ENCODE data around the gene BRD9.
"Not testable (repeated sequence)": the region's sequence is repeated elsewhere in the genome, so short reads cannot be mapped to it uniquely, and the experiment has no call there.

BRD9 gene

GRCh38 chr5:892394-893136, at the start of gene BRD9, which contains the start of gene TRIP13:
TSS of gene BRD9 (minus strand) at chr5:892801. CDS start at chr5:892657, 144 bp downstream.
TSS of gene TRIP13 (plus strand) at chr5:892884. CDS start at chr5:892999, 115 bp downstream.
- in situ Hi-C loops (cut with MboI; ENCODE audit: low pct_unique_long_range_greater_than_20kb, low sequenced_read_pairs, unreplicated experiment) = no loop called here
- peak; percentile 100 for DNase-seq (ENCODE audit: low spot score)
- no peak for TF ChIP-seq CTCF (IDR thresholded peaks at IDR 0.05; ENCODE audit: extremely low read depth, insufficient read depth, missing control alignments)

GRCh38 chr5:940741-941140, 48.1 kb upstream of the BRD9 start:
- in situ Hi-C loops (cut with MboI; ENCODE audit: low pct_unique_long_range_greater_than_20kb, low sequenced_read_pairs, unreplicated experiment) = loop anchor here (25.0 kb wide), 2 partner anchors 172 to 697 kb away; partner anchors contain the start of gene SLC12A7
- not testable (repeated sequence) for DNase-seq (ENCODE audit: low spot score)

- no peak for DNase-seq (ENCODE audit: low spot score)
- in situ Hi-C loops (cut with MboI; ENCODE audit: low pct_unique_long_range_greater_than_20kb, low sequenced_read_pairs, unreplicated experiment) = loop anchor here (25.0 kb wide), 2 partner anchors 173 to 698 kb away; partner anchors contain the start of gene SLC12A7
- no peak for TF ChIP-seq CTCF (IDR thresholded peaks at IDR 0.05; ENCODE audit: extremely low read depth, insufficient read depth, missing control alignments)
Observed at GRCh38 chr5:939368-939767, 46.8 kb upstream of the BRD9 start.

- in situ Hi-C loops (cut with MboI; ENCODE audit: low pct_unique_long_range_greater_than_20kb, low sequenced_read_pairs, unreplicated experiment) = loop anchor here (25.0 kb wide), 2 partner anchors 175 to 700 kb away; partner anchors contain the start of gene SLC12A7
- TF ChIP-seq CTCF (IDR thresholded peaks at IDR 0.05; ENCODE audit: extremely low read depth, insufficient read depth, missing control alignments) = no peak
Observed at GRCh38 chr5:937151-937924, 44.7 kb upstream of the BRD9 start.

GRCh38 chr5:936149-937144, 43.8 kb upstream of the BRD9 start:
- DNase-seq (ENCODE audit: low spot score) = no peak
- TF ChIP-seq CTCF (IDR thresholded peaks at IDR 0.05; ENCODE audit: extremely low read depth, insufficient read depth, missing control alignments) = no peak
- in situ Hi-C loops (cut with MboI; ENCODE audit: low pct_unique_long_range_greater_than_20kb, low sequenced_read_pairs, unreplicated experiment) = loop anchor here (25.0 kb wide), 2 partner anchors 176 to 701 kb away; partner anchors contain the start of gene SLC12A7

More at GRCh38 chr5:937151-937924, 44.7 kb upstream of the BRD9 start:
- no peak for DNase-seq (ENCODE audit: low spot score)

GRCh38 chr5:935510-936084, 43.0 kb upstream of the BRD9 start:
- DNase-seq (ENCODE audit: low spot score) = no peak
- TF ChIP-seq CTCF (IDR thresholded peaks at IDR 0.05; ENCODE audit: extremely low read depth, insufficient read depth, missing control alignments) = no peak
- in situ Hi-C loops (cut with MboI; ENCODE audit: low pct_unique_long_range_greater_than_20kb, low sequenced_read_pairs, unreplicated experiment) = loop anchor here (25.0 kb wide), 2 partner anchors 177 to 702 kb away; partner anchors contain the start of gene SLC12A7

GRCh38 chr5:934381-934967, 41.9 kb upstream of the BRD9 start:
- not testable (repeated sequence) for DNase-seq (ENCODE audit: low spot score)
- in situ Hi-C loops (cut with MboI; ENCODE audit: low pct_unique_long_range_greater_than_20kb, low sequenced_read_pairs, unreplicated experiment) = loop anchor here (25.0 kb wide), 2 partner anchors 178 to 703 kb away; partner anchors contain the start of gene SLC12A7

- in situ Hi-C loops (cut with MboI; ENCODE audit: low pct_unique_long_range_greater_than_20kb, low sequenced_read_pairs, unreplicated experiment) = loop anchor here (25.0 kb wide), 2 partner anchors 178 to 703 kb away; partner anchors contain the start of gene SLC12A7
- DNase-seq (ENCODE audit: low spot score) = not testable (repeated sequence)
Observed at GRCh38 chr5:933951-934350, 41.4 kb upstream of the BRD9 start.

All from GM13977 (cell line).